ENCODE measurements around the gene DENND11. TPM values are rescaled to one million over a fixed set of nuclear protein-coding genes. Genes with fewer than 3 reads are reported as not detected.

The DENND11 gene
- total and polyA plus RNA-seq, 10 of the 15 experiments (the other 5 are each of a cell fraction or from before 2014, with no cell fraction given): 2.7 to 47.0 (median 26.6) TPM

DNA sequence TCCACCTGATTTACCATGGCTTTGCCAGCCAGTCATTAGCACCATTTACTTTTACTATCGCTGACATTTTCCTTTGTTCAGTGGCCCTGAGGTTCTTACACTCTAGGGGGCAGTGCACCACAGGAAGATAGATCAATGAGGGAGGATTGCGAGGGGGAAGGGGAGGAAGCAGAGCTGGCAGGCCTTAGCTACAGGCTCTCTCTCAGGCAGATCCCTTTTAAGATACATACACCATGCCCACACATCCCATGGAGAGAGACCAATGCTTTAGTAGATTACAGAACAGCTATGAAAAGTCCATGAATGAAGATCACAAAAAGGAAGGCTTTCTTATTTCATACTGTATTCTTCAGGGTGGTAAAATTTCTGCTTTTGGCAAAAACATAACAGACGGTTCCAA, 47.4 kb downstream of the DENND11 start (continued):
- TF ChIP-seq BCL3 (IDR thresholded peaks at IDR 0.05; ENCODE audit: borderline replicate concordance, insufficient read depth, low read depth, low read length, poor library complexity, severe bottlenecking) (no peak), CHD2 (IDR thresholded peaks at IDR 0.05; ENCODE audit: borderline replicate concordance, low read depth, low read length) (peak; percentile 59; the same call in 1 of the 2 replicates), ZNF24 (IDR thresholded peaks at IDR 0.05) (no peak)
- TF ChIP-seq, protein P1, sequence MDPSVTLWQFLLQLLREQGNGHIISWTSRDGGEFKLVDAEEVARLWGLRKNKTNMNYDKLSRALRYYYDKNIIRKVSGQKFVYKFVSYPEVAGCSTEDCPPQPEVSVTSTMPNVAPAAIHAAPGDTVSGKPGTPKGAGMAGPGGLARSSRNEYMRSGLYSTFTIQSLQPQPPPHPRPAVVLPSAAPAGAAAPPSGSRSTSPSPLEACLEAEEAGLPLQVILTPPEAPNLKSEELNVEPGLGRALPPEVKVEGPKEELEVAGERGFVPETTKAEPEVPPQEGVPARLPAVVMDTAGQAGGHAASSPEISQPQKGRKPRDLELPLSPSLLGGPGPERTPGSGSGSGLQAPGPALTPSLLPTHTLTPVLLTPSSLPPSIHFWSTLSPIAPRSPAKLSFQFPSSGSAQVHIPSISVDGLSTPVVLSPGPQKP (IDR thresholded peaks at IDR 0.05; ENCODE audit: low read depth, low read length): no peak

DNA sequence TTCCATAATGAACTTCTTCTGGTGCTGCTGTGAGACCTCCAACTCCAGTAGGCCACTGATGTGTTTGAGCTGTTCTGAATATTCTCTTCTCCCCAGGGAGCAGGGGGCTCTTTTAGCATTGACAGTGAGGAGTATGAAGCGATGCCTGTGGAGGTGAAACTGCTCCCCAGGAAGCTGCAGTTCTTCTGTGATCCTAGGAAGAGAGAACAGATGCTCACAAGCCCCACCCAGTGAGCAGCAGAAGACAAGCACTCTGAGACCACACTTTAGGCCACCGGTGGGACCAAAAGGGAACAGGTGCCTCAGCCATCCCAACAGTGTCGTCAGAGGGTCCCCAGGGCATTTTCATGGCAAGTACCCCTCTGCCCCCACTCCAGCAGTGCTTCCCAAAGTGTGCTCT, 49.3 kb downstream of the DENND11 start:
- Histone ChIP-seq H3K79me2 (ENCODE audit: control insufficient read depth, insufficient read depth, low read length) (no peaks in the 10 kb centered on the region), H3K4me3 (no peak overlapping the region), H4K20me1 (ENCODE audit: control insufficient read depth, insufficient read depth) (no peaks in the 10 kb centered on the region), H2AFZ (ENCODE audit: control insufficient read depth, low read depth, low read length) (no peak overlapping the region), H3K36me3 (ENCODE audit: control insufficient read depth in 2 of 2, insufficient read depth in 2 of 2, low read length in 1 of 2) (peaks cover 0 to 12% of the 10 kb centered on the region in 2 experiments; a peak in 2 of 4 replicates), H3K27ac (ENCODE audit: control insufficient read depth, insufficient read depth) (no peak overlapping the region), H3K9ac (ENCODE audit: control insufficient read depth, insufficient read depth, low read length) (no peak overlapping the region), H3K9me3 (replicated peaks; ENCODE audit: control insufficient read depth, insufficient read depth, low read length) (no peaks in the 10 kb centered on the region), H3K27me3 (replicated peaks in 1 of 2; ENCODE audit: control insufficient read depth in 2 of 2, insufficient read depth in 2 of 2, low read length in 1 of 2) (no peaks in the 10 kb centered on the region), H3K4me1 (ENCODE audit: control insufficient read depth, insufficient read depth, low read length) (peaks cover 15% of the 10 kb centered on the region), H3K4me2 (ENCODE audit: control insufficient read depth, insufficient read depth) (no peak overlapping the region)
- DNase-seq (ENCODE audit: low read depth, low spot score): no peak
- no TSS peak for BruUV-seq (replicated peaks)
- WGBS (ENCODE audit: insufficient coverage, insufficient replicate concordance, low lambda C conversion rate, missing lambda C conversion rate): 39% methylated on average over 3 of the region's 3 CpGs
- no peak for FAIRE-seq
- ChIA-PET SMC1A (ENCODE audit: uncharacterized antibody, unreplicated experiment) (interaction anchor here (1.3 to 5.2 kb wide), 6 partner anchors 9 to 134 kb away, joined by 3 to 36 read pairs (median 8); partner anchors contain the start of gene SSBP1), CTCF (interaction anchor here (0.7 to 8.9 kb wide), 8 partner anchors 9 to 719 kb away, joined by 3 to 121 read pairs (median 10); partner anchors contain the start of gene SSBP1), POLR2A (interaction anchor here (0.6 kb wide), 1 partner anchor 16 kb away, joined by 4 read pairs; no protein-coding TSS in a partner anchor), RAD21 (ENCODE audit: unreplicated experiment) (interaction anchor here (4.1 kb wide), 1 partner anchor 85 kb away, joined by 33 read pairs; the partner anchor contains the start of gene SSBP1)
- no peak for ATAC-seq
- TF ChIP-seq, protein P2, sequence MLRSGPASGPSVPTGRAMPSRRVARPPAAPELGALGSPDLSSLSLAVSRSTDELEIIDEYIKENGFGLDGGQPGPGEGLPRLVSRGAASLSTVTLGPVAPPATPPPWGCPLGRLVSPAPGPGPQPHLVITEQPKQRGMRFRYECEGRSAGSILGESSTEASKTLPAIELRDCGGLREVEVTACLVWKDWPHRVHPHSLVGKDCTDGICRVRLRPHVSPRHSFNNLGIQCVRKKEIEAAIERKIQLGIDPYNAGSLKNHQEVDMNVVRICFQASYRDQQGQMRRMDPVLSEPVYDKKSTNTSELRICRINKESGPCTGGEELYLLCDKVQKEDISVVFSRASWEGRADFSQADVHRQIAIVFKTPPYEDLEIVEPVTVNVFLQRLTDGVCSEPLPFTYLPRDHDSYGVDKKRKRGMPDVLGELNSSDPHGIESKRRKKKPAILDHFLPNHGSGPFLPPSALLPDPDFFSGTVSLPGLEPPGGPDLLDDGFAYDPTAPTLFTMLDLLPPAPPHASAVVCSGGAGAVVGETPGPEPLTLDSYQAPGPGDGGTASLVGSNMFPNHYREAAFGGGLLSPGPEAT (IDR thresholded peaks at IDR 0.05; ENCODE audit: low read depth): no peak
- in situ Hi-C loops (cut with MboI) (loop anchor here (10.0 kb wide), 1 partner anchor 638 kb away; the partner anchor contains the start of gene MRPS33), intact Hi-C loops (cut with micrococcal nuclease; ENCODE audit: unreplicated experiment) (loop anchor here (10.0 kb wide), 1 partner anchor 398 kb away; no protein-coding TSS in a partner anchor)

Small RNA genes lying within 50 kb of the gene (small RNA-seq; reads per million reads assigned to genes)
- gene RNU1-82P: not detected

Other genes starting within 250 kb of the DENND11 start
Only the 7 nearest of the 9 such genes appear.
- 48.4 and 55.0 TPM in 2 replicates for gene AGK, start 150.8 kb downstream of the DENND11 start, total RNA-seq (2014; rRNA removed)
- gene AGK, start 150.8 kb downstream of the DENND11 start, total RNA-seq (2014; rRNA removed; fragmentation: Illumina TruSeq; extraction: Trizol): 47.1 and 50.9 TPM in 2 replicates
- 40.4 and 42.1 TPM in 2 replicates for gene AGK, start 150.8 kb downstream of the DENND11 start, total RNA-seq (2021)
- gene AGK, start 150.8 kb downstream of the DENND11 start, polyA plus RNA-seq (2011; rRNA removed): 85.6 and 115 TPM in 2 replicates
- 64.8 and 71.6 TPM in 2 replicates for gene AGK, start 150.8 kb downstream of the DENND11 start, polyA plus RNA-seq (2014; fragmentation: Illumina TruSeq; extraction: Trizol)
- 10 to 100 TPM; 32.5 to 34.1 TPM for gene AGK, start 150.8 kb downstream of the DENND11 start, polyA plus RNA-seq (2014; fragmentation: Nextera tagmentation; extraction: Ambion mirVana)
- gene AGK, start 150.8 kb downstream of the DENND11 start, polyA plus RNA-seq (2014; rRNA removed): 45.9 and 51.5 TPM in 2 replicates
- 10 to 100 TPM; 43.8 to 49.6 TPM for gene AGK, start 150.8 kb downstream of the DENND11 start, polyA plus RNA-seq (2016; fragmentation: Nextera tagmentation; extraction: Ambion mirVana)
- gene WEE2, start 6.2 kb upstream of the DENND11 start, total RNA-seq (2014; rRNA removed): not detected in 2 replicates
- gene WEE2, start 6.2 kb upstream of the DENND11 start, total RNA-seq (2014; rRNA removed; fragmentation: Illumina TruSeq; extraction: Trizol): not detected in 2 replicates
- 0.24 TPM in 1 of 2 replicates, not detected in the other for gene WEE2, start 6.2 kb upstream of the DENND11 start, total RNA-seq (2021)
- gene WEE2, start 6.2 kb upstream of the DENND11 start, polyA plus RNA-seq (2011; rRNA removed): 0.03 and 0.12 TPM in 2 replicates
- 0.03 TPM in 1 of 2 replicates, not detected in the other for gene WEE2, start 6.2 kb upstream of the DENND11 start, polyA plus RNA-seq (2014; fragmentation: Illumina TruSeq; extraction: Trizol)
- under 1 TPM in 1 of 2 experiments, not detected in 1; 0.02 TPM for gene WEE2, start 6.2 kb upstream of the DENND11 start, polyA plus RNA-seq (2014; fragmentation: Nextera tagmentation; extraction: Ambion mirVana)
- gene WEE2, start 6.2 kb upstream of the DENND11 start, polyA plus RNA-seq (2014; rRNA removed): not detected in 2 replicates
- gene WEE2, start 6.2 kb upstream of the DENND11 start, polyA plus RNA-seq (2016; fragmentation: Nextera tagmentation; extraction: Ambion mirVana): not detected
- gene SSBP1, start 36.2 kb upstream of the DENND11 start, total RNA-seq (2014; rRNA removed): 214 and 257 TPM in 2 replicates
- gene SSBP1, start 36.2 kb upstream of the DENND11 start, total RNA-seq (2014; rRNA removed; fragmentation: Illumina TruSeq; extraction: Trizol): 363 and 370 TPM in 2 replicates
- gene SSBP1, start 36.2 kb upstream of the DENND11 start, total RNA-seq (2021): 186 and 191 TPM in 2 replicates
- 197 and 267 TPM in 2 replicates for gene SSBP1, start 36.2 kb upstream of the DENND11 start, polyA plus RNA-seq (2011; rRNA removed)
- gene SSBP1, start 36.2 kb upstream of the DENND11 start, polyA plus RNA-seq (2014; fragmentation: Illumina TruSeq; extraction: Trizol): 467 and 621 TPM in 2 replicates
- 100 to 1,000 TPM; 802 to 998 TPM for gene SSBP1, start 36.2 kb upstream of the DENND11 start, polyA plus RNA-seq (2014; fragmentation: Nextera tagmentation; extraction: Ambion mirVana)
- 286 and 329 TPM in 2 replicates for gene SSBP1, start 36.2 kb upstream of the DENND11 start, polyA plus RNA-seq (2014; rRNA removed)
- 100 to 1,000 TPM; 638 to 646 TPM for gene SSBP1, start 36.2 kb upstream of the DENND11 start, polyA plus RNA-seq (2016; fragmentation: Nextera tagmentation; extraction: Ambion mirVana)
- 0.85 and 1.8 TPM in 2 replicates for gene TAS2R3, start 61.9 kb upstream of the DENND11 start, total RNA-seq (2014; rRNA removed)
- gene TAS2R3, start 61.9 kb upstream of the DENND11 start, total RNA-seq (2014; rRNA removed; fragmentation: Illumina TruSeq; extraction: Trizol): 1.1 and 1.2 TPM in 2 replicates
- gene TAS2R3, start 61.9 kb upstream of the DENND11 start, total RNA-seq (2021): 0.21 and 0.24 TPM in 2 replicates
- 0.72 and 0.91 TPM in 2 replicates for gene TAS2R3, start 61.9 kb upstream of the DENND11 start, polyA plus RNA-seq (2011; rRNA removed)
- 0.25 TPM in 1 of 2 replicates, not detected in the other for gene TAS2R3, start 61.9 kb upstream of the DENND11 start, polyA plus RNA-seq (2014; fragmentation: Illumina TruSeq; extraction: Trizol)
- gene TAS2R3, start 61.9 kb upstream of the DENND11 start, polyA plus RNA-seq (2014; fragmentation: Nextera tagmentation; extraction: Ambion mirVana): not detected
- 0.09 and 0.23 TPM in 2 replicates for gene TAS2R3, start 61.9 kb upstream of the DENND11 start, polyA plus RNA-seq (2014; rRNA removed)
- not detected for gene TAS2R3, start 61.9 kb upstream of the DENND11 start, polyA plus RNA-seq (2016; fragmentation: Nextera tagmentation; extraction: Ambion mirVana)
- gene TAS2R4, start 74.5 kb upstream of the DENND11 start, total RNA-seq (2014; rRNA removed): 0.33 and 0.40 TPM in 2 replicates
- 0.67 and 0.83 TPM in 2 replicates for gene TAS2R4, start 74.5 kb upstream of the DENND11 start, total RNA-seq (2014; rRNA removed; fragmentation: Illumina TruSeq; extraction: Trizol)
- 0.33 and 0.35 TPM in 2 replicates for gene TAS2R4, start 74.5 kb upstream of the DENND11 start, total RNA-seq (2021)
- gene TAS2R4, start 74.5 kb upstream of the DENND11 start, polyA plus RNA-seq (2011; rRNA removed): 0.90 and 1.7 TPM in 2 replicates
- gene TAS2R4, start 74.5 kb upstream of the DENND11 start, polyA plus RNA-seq (2014; fragmentation: Illumina TruSeq; extraction: Trizol): 0.43 and 0.47 TPM in 2 replicates
- gene TAS2R4, start 74.5 kb upstream of the DENND11 start, polyA plus RNA-seq (2014; fragmentation: Nextera tagmentation; extraction: Ambion mirVana): under 1 TPM in 1 of 2 experiments, not detected in 1; 0.04 TPM
- gene TAS2R4, start 74.5 kb upstream of the DENND11 start, polyA plus RNA-seq (2014; rRNA removed): 0.40 and 0.42 TPM in 2 replicates
- gene TAS2R4, start 74.5 kb upstream of the DENND11 start, polyA plus RNA-seq (2016; fragmentation: Nextera tagmentation; extraction: Ambion mirVana): under 1 TPM; 0.13 to 0.19 TPM
- gene TAS2R5, start 88.1 kb upstream of the DENND11 start, total RNA-seq (2014; rRNA removed): 0.51 and 1.3 TPM in 2 replicates
- gene TAS2R5, start 88.1 kb upstream of the DENND11 start, total RNA-seq (2014; rRNA removed; fragmentation: Illumina TruSeq; extraction: Trizol): 0.31 and 0.46 TPM in 2 replicates
- gene TAS2R5, start 88.1 kb upstream of the DENND11 start, total RNA-seq (2021): 0.44 and 0.45 TPM in 2 replicates
- 1.8 and 2.1 TPM in 2 replicates for gene TAS2R5, start 88.1 kb upstream of the DENND11 start, polyA plus RNA-seq (2011; rRNA removed)
- 0.21 and 1.00 TPM in 2 replicates for gene TAS2R5, start 88.1 kb upstream of the DENND11 start, polyA plus RNA-seq (2014; fragmentation: Illumina TruSeq; extraction: Trizol)
- gene TAS2R5, start 88.1 kb upstream of the DENND11 start, polyA plus RNA-seq (2014; fragmentation: Nextera tagmentation; extraction: Ambion mirVana): under 1 TPM in 1 of 2 experiments, not detected in 1; 0.07 TPM
- 0.30 and 0.58 TPM in 2 replicates for gene TAS2R5, start 88.1 kb upstream of the DENND11 start, polyA plus RNA-seq (2014; rRNA removed)
- not detected for gene TAS2R5, start 88.1 kb upstream of the DENND11 start, polyA plus RNA-seq (2016; fragmentation: Nextera tagmentation; extraction: Ambion mirVana)
- gene PRSS37, start 139.3 kb upstream of the DENND11 start, total RNA-seq (2014; rRNA removed): not detected in 2 replicates
- not detected in 2 replicates for gene PRSS37, start 139.3 kb upstream of the DENND11 start, total RNA-seq (2014; rRNA removed; fragmentation: Illumina TruSeq; extraction: Trizol)
- gene PRSS37, start 139.3 kb upstream of the DENND11 start, total RNA-seq (2021): not detected in 2 replicates
- not detected in 2 replicates for gene PRSS37, start 139.3 kb upstream of the DENND11 start, polyA plus RNA-seq (2011; rRNA removed)
- gene PRSS37, start 139.3 kb upstream of the DENND11 start, polyA plus RNA-seq (2014; fragmentation: Illumina TruSeq; extraction: Trizol): not detected in 2 replicates
- not detected for gene PRSS37, start 139.3 kb upstream of the DENND11 start, polyA plus RNA-seq (2014; fragmentation: Nextera tagmentation; extraction: Ambion mirVana)
- gene PRSS37, start 139.3 kb upstream of the DENND11 start, polyA plus RNA-seq (2014; rRNA removed): not detected in 2 replicates
- not detected for gene PRSS37, start 139.3 kb upstream of the DENND11 start, polyA plus RNA-seq (2016; fragmentation: Nextera tagmentation; extraction: Ambion mirVana)